SK-N-SH (cell line): ENCODE data around the gene HLA-DRB1.

ENCODE experiments used
- CTCF ChIP-seq: fragments of 200-600 bp; sonication (generic); IDR thresholded peaks from 2 replicates; pipeline ENCODE4 v1.6.1; 2017; ENCODE audit warnings: antibody characterized with exemption, mild to moderate bottlenecking, moderate library complexity
- EP300 ChIP-seq, 2 experiments: IDR thresholded peaks; 2 replicates each; pipeline versions ENCODE4 v1.4.0 to v1.6.1; 2012; ENCODE audit warnings: borderline replicate concordance in 1 of 2, low read depth in 1 of 2, low read length in 1 of 2
- REST ChIP-seq: IDR thresholded peaks from 2 replicates; pipeline ENCODE4 v1.6.1; 2012; ENCODE audit warnings: mild to moderate bottlenecking, low read depth, low read length, moderate library complexity
- TAF1 ChIP-seq: IDR thresholded peaks from 2 replicates; pipeline ENCODE4 v1.6.1; 2012; ENCODE audit warnings: low read depth, mild to moderate bottlenecking, low read length, moderate library complexity, borderline replicate concordance
- USF1 ChIP-seq: IDR thresholded peaks from 2 replicates; pipeline ENCODE4 v1.4.0; 2012; ENCODE audit warnings: low read depth, borderline replicate concordance

- TF ChIP-seq CTCF: no peak
- TF ChIP-seq REST: no peak
- no peak for TF ChIP-seq EP300 (IDR thresholded peaks at IDR 0.05; ENCODE audit: borderline replicate concordance in 1 of 2, low read depth in 1 of 2, low read length in 1 of 2)
- no peak for TF ChIP-seq USF1
- TF ChIP-seq TAF1: no peak
Observed at GRCh38 chr6:32551410-32551809, 38.2 kb downstream of the HLA-DRB1 start.
